ENCODE results near the gene PAQR8.
"Not testable (repeated sequence)": the region's sequence is repeated elsewhere in the genome, so short reads cannot be mapped to it uniquely, and the experiment has no call there.

DNA sequence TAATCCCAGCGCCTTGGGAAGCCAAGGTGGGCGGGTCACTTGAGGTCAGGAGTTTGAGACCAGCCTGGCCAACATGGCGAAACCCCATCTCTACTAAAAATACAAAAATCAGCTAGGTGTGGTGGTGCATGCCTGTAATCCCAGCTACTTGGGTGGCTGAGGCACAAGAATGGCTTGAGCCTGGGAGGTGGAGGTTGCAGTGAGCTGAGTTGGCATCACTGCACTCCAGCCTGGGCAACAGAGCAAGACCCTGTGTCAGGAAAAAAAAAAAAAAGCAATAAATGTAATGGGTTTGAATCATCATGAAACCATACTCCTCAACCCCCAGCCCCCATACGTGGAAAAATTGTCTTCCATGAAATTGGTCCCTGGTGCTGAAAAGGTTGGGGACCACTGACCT lies 26.2 kb downstream of the PAQR8 start:
- TF ChIP-seq POLR2A (IDR thresholded peaks at IDR 0.05); POLR2AphosphoS5 (IDR thresholded peaks at IDR 0.05); EP300 (IDR thresholded peaks at IDR 0.05; ENCODE audit: low read depth): not testable (repeated sequence)
- TF ChIP-seq, protein P1, sequence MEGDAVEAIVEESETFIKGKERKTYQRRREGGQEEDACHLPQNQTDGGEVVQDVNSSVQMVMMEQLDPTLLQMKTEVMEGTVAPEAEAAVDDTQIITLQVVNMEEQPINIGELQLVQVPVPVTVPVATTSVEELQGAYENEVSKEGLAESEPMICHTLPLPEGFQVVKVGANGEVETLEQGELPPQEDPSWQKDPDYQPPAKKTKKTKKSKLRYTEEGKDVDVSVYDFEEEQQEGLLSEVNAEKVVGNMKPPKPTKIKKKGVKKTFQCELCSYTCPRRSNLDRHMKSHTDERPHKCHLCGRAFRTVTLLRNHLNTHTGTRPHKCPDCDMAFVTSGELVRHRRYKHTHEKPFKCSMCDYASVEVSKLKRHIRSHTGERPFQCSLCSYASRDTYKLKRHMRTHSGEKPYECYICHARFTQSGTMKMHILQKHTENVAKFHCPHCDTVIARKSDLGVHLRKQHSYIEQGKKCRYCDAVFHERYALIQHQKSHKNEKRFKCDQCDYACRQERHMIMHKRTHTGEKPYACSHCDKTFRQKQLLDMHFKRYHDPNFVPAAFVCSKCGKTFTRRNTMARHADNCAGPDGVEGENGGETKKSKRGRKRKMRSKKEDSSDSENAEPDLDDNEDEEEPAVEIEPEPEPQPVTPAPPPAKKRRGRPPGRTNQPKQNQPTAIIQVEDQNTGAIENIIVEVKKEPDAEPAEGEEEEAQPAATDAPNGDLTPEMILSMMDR (IDR thresholded peaks at IDR 0.05): not testable (repeated sequence)

Data from transverse colon (tissue), 4 donors.